ENCODE measurements around the gene HAUS2.
"Not testable (repeated sequence)": the region's sequence is repeated elsewhere in the genome, so short reads cannot be mapped to it uniquely, and the experiment has no call there.

HAUS2 gene

GRCh38 chr15:42594095-42594494 lies 45.5 kb downstream of the HAUS2 start:
- TF ChIP-seq CTCF (IDR thresholded peaks at IDR 0.05; ENCODE audit: low read depth, low read length, missing control alignments), result no peak
- no peak overlapping the region for H3K4me3 ChIP-seq (replicated peaks; ENCODE audit: low read depth, low read length)
- DNase-seq (ENCODE audit: extremely low read depth, low read depth), result no peak

- no peak for DNase-seq (ENCODE audit: extremely low read depth, low read depth)
- TF ChIP-seq CTCF (IDR thresholded peaks at IDR 0.05; ENCODE audit: low read depth, low read length, missing control alignments), result no peak
- H3K4me3 ChIP-seq (replicated peaks; ENCODE audit: low read depth, low read length), result no peak overlapping the region
These were observed 47.1 kb downstream of the HAUS2 start for GRCh38 chr15:42595626-42596240.

GRCh38 chr15:42601316-42601715 lies 52.7 kb downstream of the HAUS2 start:
- H3K4me3 ChIP-seq (replicated peaks; ENCODE audit: low read depth, low read length); DNase-seq (ENCODE audit: extremely low read depth, low read depth): not testable (repeated sequence)

- H3K4me3 ChIP-seq (replicated peaks; ENCODE audit: low read depth, low read length), result no peak overlapping the region
- DNase-seq (ENCODE audit: extremely low read depth, low read depth), result no peak
- TF ChIP-seq CTCF (IDR thresholded peaks at IDR 0.05; ENCODE audit: low read depth, low read length, missing control alignments), result no peak
These were observed 53.9 kb downstream of the HAUS2 start for GRCh38 chr15:42602501-42602900.

GRCh38 chr15:42603978-42604377 lies 55.3 kb downstream of the HAUS2 start:
- DNase-seq (ENCODE audit: extremely low read depth, low read depth), result no peak
- no peak for TF ChIP-seq CTCF (IDR thresholded peaks at IDR 0.05; ENCODE audit: low read depth, low read length, missing control alignments)
- no peak overlapping the region for H3K4me3 ChIP-seq (replicated peaks; ENCODE audit: low read depth, low read length)

GRCh38 chr15:42604894-42605744 lies 56.5 kb downstream of the HAUS2 start:
- peak; percentile 67 for DNase-seq (ENCODE audit: extremely low read depth, low read depth)
- H3K4me3 ChIP-seq (replicated peaks; ENCODE audit: low read depth, low read length), result no peak overlapping the region
- TF ChIP-seq CTCF (IDR thresholded peaks at IDR 0.05; ENCODE audit: low read depth, low read length, missing control alignments), result no peak

GRCh38 chr15:42605796-42606195 lies 57.2 kb downstream of the HAUS2 start:
- TF ChIP-seq CTCF (IDR thresholded peaks at IDR 0.05; ENCODE audit: low read depth, low read length, missing control alignments), result no peak
- no peak for DNase-seq (ENCODE audit: extremely low read depth, low read depth)
- H3K4me3 ChIP-seq (replicated peaks; ENCODE audit: low read depth, low read length), result no peak overlapping the region
